ENCODE measurements around the gene SLC35D1.

- TF ChIP-seq SRF (IDR thresholded peaks at IDR 0.05; ENCODE audit: low read depth, low read length) (no peak), TBP (IDR thresholded peaks at IDR 0.05; ENCODE audit: low read depth, low read length) (no peak), TCF12 (IDR thresholded peaks at IDR 0.05; ENCODE audit: low read depth, low read length) (no peak), EGR1 (IDR thresholded peaks at IDR 0.05; ENCODE audit: borderline replicate concordance, low read depth, low read length) (no peak), BRCA1 (IDR thresholded peaks at IDR 0.05; ENCODE audit: low read depth, low read length) (no peak), CTCF (IDR thresholded peaks at IDR 0.05; ENCODE audit: control extremely low read depth in 1 of 3, insufficient read depth in 1 of 3, low read depth in 1 of 3, low read length in 3 of 3) (no peak), MAFK (IDR thresholded peaks at IDR 0.05; ENCODE audit: low read depth, low read length) (no peak)
Observed at GRCh38 chr1:67001682-67002425, 52.1 kb downstream of the SLC35D1 start.
